PC-3 (cell line): ENCODE results near the gene TGFBR3L. TPM values are rescaled to one million over a fixed set of nuclear protein-coding genes. Genes with fewer than 3 reads are reported as not detected.

Source experiments
- ATAC-seq: fragments of 200-7000 bp; cut with Tn5 transposase; 2 replicates; pipeline ENCODE4 v1.9.1; 2020; ENCODE audit warnings: mild to moderate bottlenecking, moderate library complexity
- BruUV-seq: library from RNA; stranded (reverse); fragments of 400-500 nt; replicated peaks from 2 replicates; lab custom pipeline; 2021; lab: Mats Ljungman, UMichigan
- CTCF ChIA-PET: fragments of 300-600 bp; sonication (Branson Sonifier 250); formaldehyde crosslinking; loops from one replicate; lab custom pipeline; 2022; ENCODE audit warnings: antibody characterized with exemption; lab: Charles Lee
- POLR2A ChIA-PET: fragments of 300-600 bp; sonication (Branson Sonifier 250); formaldehyde crosslinking; loops from one replicate; lab custom pipeline; 2022; ENCODE audit warnings: antibody characterized with exemption; ENCODE audit not compliant: unreplicated experiment; lab: Charles Lee
- DNase-seq: peaks from one replicate; pipeline ENCODE4 v3.0.0-alpha.2; 2015
- H2AFZ ChIP-seq: fragments of 300-600 bp; sonication (generic); 2 replicates; pipeline ENCODE4 v1.6.0; 2016; ENCODE audit warnings: antibody characterized with exemption, low read length
- H3F3A ChIP-seq: fragments of 300-600 bp; sonication (generic); one replicate; pipeline ENCODE4 v1.6.0; 2017; ENCODE audit warnings: antibody characterized with exemption, low read length, control low read depth, mild to moderate bottlenecking; ENCODE audit not compliant: unreplicated experiment
- H3K27ac ChIP-seq: fragments of 300-600 bp; sonication (generic); 2 replicates; pipeline ENCODE4 v1.5.1; 2016; ENCODE audit warnings: mild to moderate bottlenecking, low read length
- H3K27me3 ChIP-seq: fragments of 300-600 bp; sonication (generic); 2 replicates; pipeline ENCODE4 v1.6.1; 2016; ENCODE audit warnings: low read length, mixed read lengths
- H3K36me3 ChIP-seq: fragments of 300-600 bp; sonication (generic); 2 replicates; pipeline ENCODE4 v1.6.1; 2016; ENCODE audit warnings: low read depth, mixed run types, low read length, mixed read lengths
- H3K4me1 ChIP-seq: fragments of 300-600 bp; sonication (generic); 2 replicates; pipeline ENCODE4 v1.5.1; 2016; ENCODE audit warnings: low read length; ENCODE audit not compliant: insufficient read depth
- H3K4me2 ChIP-seq: fragments of 300-600 bp; sonication (generic); 2 replicates; pipeline ENCODE4 v1.6.0; 2016; ENCODE audit warnings: low read length
- H3K4me3 ChIP-seq: fragments of 300-600 bp; sonication (generic); 2 replicates; pipeline ENCODE4 v1.5.1; 2016; ENCODE audit warnings: mild to moderate bottlenecking, low read length, mixed read lengths
- H3K79me2 ChIP-seq: fragments of 300-600 bp; sonication (generic); 2 replicates; pipeline ENCODE4 v1.6.1; 2017; ENCODE audit warnings: low read length, mixed read lengths
- H3K9ac ChIP-seq: fragments of 300-600 bp; sonication (generic); 2 replicates; pipeline ENCODE4 v1.6.0; 2016; ENCODE audit warnings: mild to moderate bottlenecking, low read length
- H3K9me2 ChIP-seq: fragments of 300-600 bp; sonication (generic); replicated peaks from 2 replicates; pipeline ENCODE4 v1.6.1; 2016; ENCODE audit warnings: mixed run types, low read length, mixed read lengths
- H3K9me3 ChIP-seq: fragments of 300-600 bp; sonication (generic); 2 replicates; pipeline ENCODE4 v1.6.1; 2016; ENCODE audit warnings: low read length, mixed read lengths
- H4K20me1 ChIP-seq: fragments of 300-600 bp; sonication (generic); 2 replicates; pipeline ENCODE4 v1.6.1; 2016; ENCODE audit warnings: low read length, mixed read lengths
- CTCF ChIP-seq: fragments of 300-600 bp; sonication (generic); conservative IDR thresholded peaks from 2 replicates; pipeline ENCODE4 v1.5.1; 2017; ENCODE audit warnings: antibody characterized with exemption, low read depth, mild to moderate bottlenecking, low read length
- EZH2 ChIP-seq: fragments of 300-600 bp; sonication (generic); IDR thresholded peaks from one replicate; pipeline ENCODE4 v1.6.1; 2017; ENCODE audit warnings: antibody characterized with exemption, mild to moderate bottlenecking, low read length; ENCODE audit not compliant: unreplicated experiment
- EZH2phosphoT487 ChIP-seq: fragments of 300-600 bp; sonication (generic); IDR thresholded peaks from 2 replicates; pipeline ENCODE4 v1.6.1; 2018; ENCODE audit warnings: mild to moderate bottlenecking, antibody characterized with exemption, low read length, borderline replicate concordance
- intact Hi-C: fragments of 100-400 bp; cut with micrococcal nuclease; formaldehyde crosslinking; loops from 2 replicates; pipeline ENCODE4 v1.9.0; 2023
- total RNA-seq: library from RNA; depleted of rRNA; stranded (reverse); fragments of >200 nt; gene quantifications from 2 replicates; pipeline ENCODE4 v1.2.3, GENCODE V29; 2014

TGFBR3L gene
- total RNA-seq, 1 experiment from 2014 or later, result 10.5 TPM

GRCh38 chr19:7905268-7905667, 9.4 kb upstream of the TGFBR3L start:
- Histone ChIP-seq H3K9me2 (no peaks in the 10 kb centered on the region), H3K9me3 (no peaks in the 10 kb centered on the region), H3K27me3 (no peaks in the 10 kb centered on the region), H3K4me2 (peak overlapping the region; percentile 96), H4K20me1 (0 out of 2 replicates have a peak, but pooled peaks cover 3% of the 10 kb centered on the region), H3K9ac (peak overlapping the region; percentile 87; the same call in 1 of the 2 replicates), H3K36me3 (peaks cover 6% of the 10 kb centered on the region; the same call in 1 of the 2 replicates), H3K79me2 (peaks cover 54% of the 10 kb centered on the region), H3F3A (peaks cover 11% of the 10 kb centered on the region), H3K27ac (no peak overlapping the region), H3K4me3 (peak overlapping the region; percentile 77), H2AFZ (no peak overlapping the region), H3K4me1 (peaks cover 20% of the 10 kb centered on the region)
- DNase-seq, result no peak
- TF ChIP-seq EZH2, result no peak
- TF ChIP-seq CTCF, result no peak
- TF ChIP-seq EZH2phosphoT487, result no peak
- POLR2A ChIA-PET, result no interaction called here
- ATAC-seq, result no peak
- CTCF ChIA-PET, result no interaction called here
- no TSS peak for BruUV-seq
- intact Hi-C loops, result no loop called here

- Histone ChIP-seq H2AFZ (no peak overlapping the region), H3F3A (peaks cover 11% of the 10 kb centered on the region), H3K36me3 (peaks cover 10% of the 10 kb centered on the region), H3K4me1 (peaks cover 20% of the 10 kb centered on the region), H3K79me2 (peaks cover 54% of the 10 kb centered on the region), H3K27ac (no peak overlapping the region), H3K9me3 (no peaks in the 10 kb centered on the region), H3K9ac (no peak overlapping the region), H3K9me2 (no peaks in the 10 kb centered on the region), H4K20me1 (0 out of 2 replicates have a peak, but pooled peaks cover 3% of the 10 kb centered on the region), H3K4me2 (no peak overlapping the region; the same call in 1 of the 2 replicates), H3K27me3 (no peaks in the 10 kb centered on the region), H3K4me3 (no peak overlapping the region)
- no TSS peak for BruUV-seq
- ChIA-PET POLR2A (no interaction called here), CTCF (no interaction called here)
- TF ChIP-seq EZH2phosphoT487 (no peak), CTCF (no peak), EZH2 (no peak)
- ATAC-seq, result no peak
- DNase-seq, result no peak
- intact Hi-C loops, result no loop called here
These were observed 8.8 kb upstream of the TGFBR3L start for GRCh38 chr19:7905859-7906258.

GRCh38 chr19:7907122-7907521, 7.5 kb upstream of the TGFBR3L start:
- no peak for TF ChIP-seq EZH2phosphoT487
- TF ChIP-seq CTCF, result no peak
- TF ChIP-seq EZH2, result no peak
- Histone ChIP-seq H3K27ac (no peak overlapping the region), H3K9me2 (no peaks in the 10 kb centered on the region), H2AFZ (no peak overlapping the region), H3K36me3 (peaks cover 20% of the 10 kb centered on the region), H4K20me1 (0 out of 2 replicates have a peak, but pooled peaks cover 3% of the 10 kb centered on the region), H3K4me1 (peaks cover 20% of the 10 kb centered on the region), H3K79me2 (peaks cover 54% of the 10 kb centered on the region), H3K27me3 (no peaks in the 10 kb centered on the region), H3F3A (no peaks in the 10 kb centered on the region), H3K9me3 (no peaks in the 10 kb centered on the region), H3K4me3 (no peak overlapping the region), H3K9ac (no peak overlapping the region), H3K4me2 (no peak overlapping the region)
- POLR2A ChIA-PET, result interaction anchor here (0.6 kb wide), 2 partner anchors 226 to 310 kb away, joined by 6 to 11 read pairs; no protein-coding TSS in a partner anchor
- no TSS peak for BruUV-seq
- CTCF ChIA-PET, result no interaction called here
- intact Hi-C loops, result no loop called here
- ATAC-seq (no peak), DNase-seq (no peak)
